Muscle layer of duodenum (tissue), 2 donors: ENCODE measurements around the gene DPPA5.

Source experiments
- H3K27ac ChIP-seq: one replicate; pipeline ENCODE4 v1.7.0; 2013; ENCODE audit warnings: mild to moderate bottlenecking, low read length
- H3K27me3 ChIP-seq: one replicate; pipeline ENCODE4 v1.7.0; 2013; ENCODE audit warnings: low read depth, mild to moderate bottlenecking, control low read depth, low read length
- H3K36me3 ChIP-seq, 2 donors: one replicate each; pipeline ENCODE4 v1.7.0; 2013; ENCODE audit warnings: low read length in 2 of 2, control low read depth in 1 of 2, mild to moderate bottlenecking in 1 of 2; ENCODE audit not compliant: insufficient read depth in 2 of 2, control insufficient read depth in 1 of 2
- H3K4me1 ChIP-seq, 2 donors: one replicate each; pipeline ENCODE4 v1.7.0; 2013; ENCODE audit warnings: low read length in 2 of 2, mild to moderate bottlenecking in 2 of 2, control low read depth in 1 of 2, moderate library complexity in 1 of 2; ENCODE audit not compliant: insufficient read depth in 2 of 2, control insufficient read depth in 1 of 2
- H3K4me3 ChIP-seq, 2 donors: one replicate each; pipeline ENCODE4 v1.7.0; 2013; ENCODE audit warnings: low read length in 2 of 2, low read depth in 1 of 2, mild to moderate bottlenecking in 1 of 2
- H3K9me3 ChIP-seq, 2 donors: one replicate each; pipeline ENCODE4 v1.7.0; 2013; ENCODE audit warnings: low read length in 2 of 2, control low read depth in 1 of 2, mild to moderate bottlenecking in 1 of 2; ENCODE audit not compliant: control insufficient read depth in 1 of 2
- donor health status: healthy.

The DPPA5 gene

GRCh38 chr6:73363537-73363875 lies 9.4 kb upstream of the DPPA5 start:
- H3K4me3 ChIP-seq: no peak overlapping the region
- no peak overlapping the region for H3K27ac ChIP-seq
- H3K4me1 ChIP-seq: no peaks in the 10 kb centered on the region
- H3K36me3 ChIP-seq: no peaks in the 10 kb centered on the region
- no peaks in the 10 kb centered on the region for H3K9me3 ChIP-seq
- no peaks in the 10 kb centered on the region for H3K27me3 ChIP-seq

GRCh38 chr6:73362869-73363536 lies 8.9 kb upstream of the DPPA5 start:
- no peak overlapping the region for H3K4me3 ChIP-seq
- H3K9me3 ChIP-seq: no peaks in the 10 kb centered on the region
- no peaks in the 10 kb centered on the region for H3K4me1 ChIP-seq
- no peaks in the 10 kb centered on the region for H3K36me3 ChIP-seq
- H3K27me3 ChIP-seq: no peaks in the 10 kb centered on the region
- H3K27ac ChIP-seq: no peak overlapping the region

- Histone ChIP-seq H3K27ac (no peak within 1 kb of the TSS), H3K27me3 (no peaks in the 10 kb centered on the region), H3K36me3 (no peaks in the 10 kb centered on the region), H3K9me3 (no peaks in the 10 kb centered on the region), H3K4me1 (no peaks in the 10 kb centered on the region), H3K4me3 (no peak within 1 kb of the TSS)
Observed at GRCh38 chr6:73362358-73362757, 8.3 kb upstream of the DPPA5 start, which contains the start of gene KHDC3L. TSS of gene KHDC3L (plus strand) at chr6:73362658. CDS start at chr6:73362730, 72 bp downstream.

GRCh38 chr6:73349311-73349710 lies 4.8 kb downstream of the DPPA5 start:
- Histone ChIP-seq H3K9me3 (no peaks in the 10 kb centered on the region), H3K27me3 (no peaks in the 10 kb centered on the region), H3K36me3 (no peaks in the 10 kb centered on the region), H3K4me3 (no peak overlapping the region), H3K4me1 (no peaks in the 10 kb centered on the region), H3K27ac (no peak overlapping the region)

- H3K4me3 ChIP-seq: no peak overlapping the region
- H3K36me3 ChIP-seq: no peaks in the 10 kb centered on the region
- no peak overlapping the region for H3K27ac ChIP-seq
- H3K27me3 ChIP-seq: no peaks in the 10 kb centered on the region
- H3K4me1 ChIP-seq: no peaks in the 10 kb centered on the region
- H3K9me3 ChIP-seq: no peaks in the 10 kb centered on the region
Observed at GRCh38 chr6:73348550-73349204, 5.4 kb downstream of the DPPA5 start.

- Histone ChIP-seq H3K4me1 (no peaks in the 10 kb centered on the region), H3K36me3 (no peaks in the 10 kb centered on the region), H3K4me3 (no peak overlapping the region), H3K27me3 (no peaks in the 10 kb centered on the region), H3K9me3 (no peaks in the 10 kb centered on the region), H3K27ac (no peak overlapping the region)
Observed at GRCh38 chr6:73343164-73343563, 10.9 kb downstream of the DPPA5 start.

- no peaks in the 10 kb centered on the region for H3K36me3 ChIP-seq
- no peak overlapping the region for H3K27ac ChIP-seq
- no peak overlapping the region for H3K4me3 ChIP-seq
- H3K4me1 ChIP-seq: no peaks in the 10 kb centered on the region
- no peaks in the 10 kb centered on the region for H3K27me3 ChIP-seq
- H3K9me3 ChIP-seq: no peaks in the 10 kb centered on the region
Observed at GRCh38 chr6:73342174-73342573, 11.9 kb downstream of the DPPA5 start.

GRCh38 chr6:73341335-73341734 lies 12.7 kb downstream of the DPPA5 start:
- H3K4me3 ChIP-seq: no peak overlapping the region
- no peak overlapping the region for H3K27ac ChIP-seq
- H3K36me3 ChIP-seq: no peaks in the 10 kb centered on the region
- H3K27me3 ChIP-seq: no peaks in the 10 kb centered on the region
- H3K4me1 ChIP-seq: no peaks in the 10 kb centered on the region
- no peaks in the 10 kb centered on the region for H3K9me3 ChIP-seq

- Histone ChIP-seq H3K27ac (no peak overlapping the region), H3K9me3 (no peaks in the 10 kb centered on the region), H3K36me3 (no peaks in the 10 kb centered on the region), H3K4me3 (no peak overlapping the region), H3K27me3 (no peaks in the 10 kb centered on the region), H3K4me1 (no peaks in the 10 kb centered on the region)
Observed at GRCh38 chr6:73340048-73340447, 14.0 kb downstream of the DPPA5 start.

- Histone ChIP-seq H3K36me3 (no peaks in the 10 kb centered on the region), H3K27ac (no peak overlapping the region), H3K4me1 (no peaks in the 10 kb centered on the region), H3K9me3 (no peaks in the 10 kb centered on the region), H3K27me3 (no peaks in the 10 kb centered on the region), H3K4me3 (no peak overlapping the region)
Observed at GRCh38 chr6:73339340-73339739, 14.7 kb downstream of the DPPA5 start.

- no peaks in the 10 kb centered on the region for H3K4me1 ChIP-seq
- no peak overlapping the region for H3K27ac ChIP-seq
- no peak overlapping the region for H3K4me3 ChIP-seq
- H3K9me3 ChIP-seq: no peaks in the 10 kb centered on the region
- H3K36me3 ChIP-seq: no peaks in the 10 kb centered on the region
- H3K27me3 ChIP-seq: no peaks in the 10 kb centered on the region
Observed at GRCh38 chr6:73329201-73329600, 24.9 kb downstream of the DPPA5 start.

GRCh38 chr6:73328790-73329189 lies 25.3 kb downstream of the DPPA5 start:
- Histone ChIP-seq H3K36me3 (no peaks in the 10 kb centered on the region), H3K27me3 (no peaks in the 10 kb centered on the region), H3K4me1 (no peaks in the 10 kb centered on the region), H3K9me3 (no peaks in the 10 kb centered on the region), H3K4me3 (no peak overlapping the region), H3K27ac (no peak overlapping the region)
